CD14-positive monocyte (primary cell): Measurements from ENCODE around the gene CNTD1. TPM values are rescaled to one million over a fixed set of nuclear protein-coding genes. Genes with fewer than 3 reads are reported as not detected.

Source experiments
- DNase-seq, 3 donors: peaks; one replicate each; pipeline ENCODE4 v3.0.0-alpha.2; 2011 to 2022
- H2AFZ ChIP-seq: 2 replicates; pipeline ENCODE4 v1.6.0; 2012; ENCODE audit warnings: mild to moderate bottlenecking, low read depth, low read length, inconsistent platforms; ENCODE audit not compliant: insufficient read depth, poor library complexity, severe bottlenecking
- H3K27ac ChIP-seq, 2 donors: 1 replicate in 1 of 2; 2 replicates in 1 of 2; pipeline ENCODE4 v1.5.1; 2012 to 2013; ENCODE audit warnings: low read length in 2 of 2, control low read depth in 1 of 2, inconsistent platforms in 1 of 2, low read depth in 1 of 2, mild to moderate bottlenecking in 1 of 2
- H3K27me3 ChIP-seq, 2 donors: one replicate each; pipeline versions ENCODE4 v1.6.0 to v1.6.1; 2011 to 2013; ENCODE audit warnings: low read length in 2 of 2; ENCODE audit not compliant: control insufficient read depth in 2 of 2, insufficient read depth in 2 of 2
- H3K36me3 ChIP-seq, 2 donors: replicated peaks in 1 of 2; 1 replicate in 1 of 2; 2 replicates in 1 of 2; pipeline versions ENCODE4 v1.5.1 to v1.6.1; 2012 to 2013; ENCODE audit warnings: low read length in 2 of 2, control low read depth in 1 of 2, inconsistent platforms in 1 of 2, mild to moderate bottlenecking in 1 of 2; ENCODE audit not compliant: insufficient read depth in 2 of 2, control insufficient read depth in 1 of 2
- H3K4me1 ChIP-seq, 2 donors: 1 replicate in 1 of 2; 2 replicates in 1 of 2; pipeline versions ENCODE4 v1.5.1 to v1.6.1; 2012 to 2013; ENCODE audit warnings: low read length in 2 of 2, control low read depth in 1 of 2, inconsistent platforms in 1 of 2, mild to moderate bottlenecking in 1 of 2, moderate library complexity in 1 of 2; ENCODE audit not compliant: insufficient read depth in 2 of 2, control insufficient read depth in 1 of 2
- H3K4me2 ChIP-seq: replicated peaks from 2 replicates; pipeline ENCODE3; 2012; ENCODE audit warnings: low read length, moderate library complexity, mild to moderate bottlenecking; ENCODE audit not compliant: poor library complexity, severe bottlenecking; ENCODE audit errors: extremely low read depth
- H3K4me3 ChIP-seq, 3 experiments: fragments of 200-600 bp in 1 of 3; sonication (generic) in 1 of 3; replicated peaks in 1 of 3; 1 replicate in 2 of 3; 2 replicates in 1 of 3; pipeline ENCODE4 v1.5.1; 2011 to 2013; ENCODE audit warnings: low read length in 3 of 3, mild to moderate bottlenecking in 3 of 3, control low read depth in 2 of 3, low read depth in 2 of 3, inconsistent platforms in 1 of 3, moderate library complexity in 1 of 3
- H3K79me2 ChIP-seq: 2 replicates; pipeline ENCODE4 v1.6.0; 2012; ENCODE audit warnings: mild to moderate bottlenecking, control low read depth, inconsistent platforms, low read length, moderate library complexity; ENCODE audit not compliant: insufficient read depth
- H3K9ac ChIP-seq: 2 replicates; pipeline ENCODE4 v1.6.0; 2017; ENCODE audit warnings: low read length, mild to moderate bottlenecking; ENCODE audit not compliant: insufficient read depth, poor library complexity, severe bottlenecking
- H3K9me3 ChIP-seq, 2 donors: replicated peaks in 1 of 2; 1 replicate in 1 of 2; 2 replicates in 1 of 2; pipeline versions ENCODE4 v1.5.1 to v1.6.1; 2012 to 2013; ENCODE audit warnings: low read length in 2 of 2, control low read depth in 1 of 2; ENCODE audit not compliant: control insufficient read depth in 1 of 2, insufficient read depth in 1 of 2
- H4K20me1 ChIP-seq: 2 replicates; pipeline ENCODE4 v1.6.0; 2012; ENCODE audit warnings: mild to moderate bottlenecking, low read length, control low read depth, moderate library complexity; ENCODE audit not compliant: insufficient read depth
- H3K27ac Mint-ChIP-seq, 7 donors: one replicate each; pipeline ENCODE4 v1.8.0; 2020; ENCODE audit warnings: mild to moderate bottlenecking in 7 of 7, mixed read lengths in 7 of 7, moderate library complexity in 6 of 7, inconsistent platforms in 2 of 7
- H3K27me3 Mint-ChIP-seq, 3 donors: one replicate each; pipeline ENCODE4 v1.8.0; 2021 to 2022; ENCODE audit warnings: low read depth in 3 of 3, mild to moderate bottlenecking in 3 of 3, mixed read lengths in 3 of 3, moderate library complexity in 3 of 3, inconsistent platforms in 1 of 3
- H3K36me3 Mint-ChIP-seq, 2 donors: one replicate each; pipeline ENCODE4 v1.8.0; 2020; ENCODE audit warnings: mixed read lengths in 2 of 2, inconsistent platforms in 1 of 2, mild to moderate bottlenecking in 1 of 2
- H3K4me1 Mint-ChIP-seq: one replicate; pipeline ENCODE4 v1.8.0; 2020; ENCODE audit warnings: mild to moderate bottlenecking, mixed read lengths
- H3K4me3 Mint-ChIP-seq, 2 donors: one replicate each; pipeline ENCODE4 v1.8.0; 2020; ENCODE audit warnings: mild to moderate bottlenecking in 2 of 2, mixed read lengths in 2 of 2, moderate library complexity in 1 of 2
- H3K9me3 Mint-ChIP-seq, 7 donors: one replicate each; pipeline ENCODE4 v1.8.0; 2020 to 2022; ENCODE audit warnings: mixed read lengths in 7 of 7, mild to moderate bottlenecking in 6 of 7, moderate library complexity in 6 of 7, inconsistent platforms in 2 of 7
- CTCF ChIP-seq: fragments of 200-600 bp; IDR thresholded peaks from one replicate; pipeline ENCODE4 v1.8.0; 2022; ENCODE audit warnings: antibody characterized with exemption, mild to moderate bottlenecking
- WGBS: methylation state at CpG from one replicate; pipeline ENCODE4 v1.1.5; 2013; ENCODE audit warnings: missing lambda C conversion rate; ENCODE audit not compliant: insufficient coverage; 5-methylcytosine and 5-hydroxymethylcytosine counted together
- intact Hi-C, 2 donors: fragments of 100-400 bp; cut with micrococcal nuclease; formaldehyde crosslinking; loops; one replicate each; pipeline versions ENCODE4 v1.15.0 to v1.15.1; 2023
- polyA plus RNA-seq, 3 donors: library from polyadenylated mRNA; depleted of rRNA in 1 of 3; unstranded in 2 of 3; stranded (reverse) in 1 of 3; fragments of 300-500 nt in 2 of 3; fragments of >200 nt in 1 of 3; fragmentation: Illumina TruSeq in 2 of 3; gene quantifications; 1 replicate in 2 of 3; 2 replicates in 1 of 3; pipeline ENCODE4 v1.2.3, GENCODE V29; 2012 to 2021

Gene CNTD1
- polyA plus RNA-seq, 3 donors: not detected

- Histone ChIP-seq H3K9me3 (no peaks in the 10 kb centered on the region), H3K36me3 (peaks cover 18 to 19% of the 10 kb centered on the region in 2 donors), H3K27ac (no peak overlapping the region), H3K9ac (no peak overlapping the region), H3K4me2 (no peak overlapping the region), H3K79me2 (no peaks in the 10 kb centered on the region), H3K4me1 (peaks cover 19 to 23% of the 10 kb centered on the region in 2 donors), H2AFZ (no peak overlapping the region), H3K4me3 (no peak overlapping the region), H3K27me3 (no peaks in the 10 kb centered on the region), H4K20me1 (peaks cover 20% of the 10 kb centered on the region)
- no peak overlapping the region for H3K4me3 Mint-ChIP-seq
- no peak for DNase-seq
- H3K36me3 Mint-ChIP-seq: peaks cover 17 to 19% of the 10 kb centered on the region in 2 donors
- intact Hi-C loops: loop anchor here in 1 of 2 donors (10.0 kb wide), 1 partner anchor 146 kb away; the partner anchor contains the start of gene RPL27
- WGBS: 93% methylated on average over 3 of the region's 9 CpGs
- peaks cover 3 to 5% (median 5%) of the 10 kb centered on the region in 3 donors for H3K27me3 Mint-ChIP-seq
- TF ChIP-seq CTCF: no peak
- H3K4me1 Mint-ChIP-seq: peaks cover 23% of the 10 kb centered on the region
- no peak overlapping the region for H3K27ac Mint-ChIP-seq
- no peaks in the 10 kb centered on the region for H3K9me3 Mint-ChIP-seq
Observed at GRCh38 chr17:42849031-42849430, 50.4 kb downstream of the CNTD1 start.

GRCh38 chr17:42849451-42850181 lies 51.0 kb downstream of the CNTD1 start:
- Histone ChIP-seq H3K9me3 (no peaks in the 10 kb centered on the region), H4K20me1 (peaks cover 18% of the 10 kb centered on the region), H3K79me2 (no peaks in the 10 kb centered on the region), H3K9ac (peak overlapping the region; percentile 12), H3K4me1 (peaks cover 19 to 23% of the 10 kb centered on the region in 2 donors), H3K27me3 (no peaks in the 10 kb centered on the region), H3K27ac (no peak overlapping the region), H3K4me2 (no peak overlapping the region), H2AFZ (no peak overlapping the region), H3K4me3 (no peak overlapping the region), H3K36me3 (peaks cover 12 to 13% of the 10 kb centered on the region in 2 donors)
- H3K27me3 Mint-ChIP-seq: peaks cover 3 to 6% (median 5%) of the 10 kb centered on the region in 3 donors
- no peak overlapping the region for H3K27ac Mint-ChIP-seq
- intact Hi-C loops: loop anchor here in 1 of 2 donors (10.0 kb wide), 1 partner anchor 145 kb away; the partner anchor contains the start of gene RPL27
- peaks cover 0 to 1% (median 0%) of the 10 kb centered on the region in 7 donors for H3K9me3 Mint-ChIP-seq
- no peak for TF ChIP-seq CTCF
- peak overlapping the region in 1 of 2 donors; percentile 30 for H3K4me3 Mint-ChIP-seq
- H3K4me1 Mint-ChIP-seq: peaks cover 23% of the 10 kb centered on the region
- no peak for DNase-seq
- peaks cover 11 to 14% of the 10 kb centered on the region in 2 donors for H3K36me3 Mint-ChIP-seq
- WGBS: 94% methylated on average over 2 of the region's 8 CpGs
